GM21825 (cell line): ENCODE results near the gene NPPC.
"Not testable (repeated sequence)": the region's sequence is repeated elsewhere in the genome, so short reads cannot be mapped to it uniquely, and the experiment has no call there.

Experiments
- ATAC-seq: cut with Tn5 transposase; IDR thresholded peaks from one replicate; pipeline ENCODE4 v1.9.1; 2021; ENCODE audit warnings: mild to moderate bottlenecking, moderate library complexity; ENCODE audit not compliant: unreplicated experiment

NPPC gene

DNA sequence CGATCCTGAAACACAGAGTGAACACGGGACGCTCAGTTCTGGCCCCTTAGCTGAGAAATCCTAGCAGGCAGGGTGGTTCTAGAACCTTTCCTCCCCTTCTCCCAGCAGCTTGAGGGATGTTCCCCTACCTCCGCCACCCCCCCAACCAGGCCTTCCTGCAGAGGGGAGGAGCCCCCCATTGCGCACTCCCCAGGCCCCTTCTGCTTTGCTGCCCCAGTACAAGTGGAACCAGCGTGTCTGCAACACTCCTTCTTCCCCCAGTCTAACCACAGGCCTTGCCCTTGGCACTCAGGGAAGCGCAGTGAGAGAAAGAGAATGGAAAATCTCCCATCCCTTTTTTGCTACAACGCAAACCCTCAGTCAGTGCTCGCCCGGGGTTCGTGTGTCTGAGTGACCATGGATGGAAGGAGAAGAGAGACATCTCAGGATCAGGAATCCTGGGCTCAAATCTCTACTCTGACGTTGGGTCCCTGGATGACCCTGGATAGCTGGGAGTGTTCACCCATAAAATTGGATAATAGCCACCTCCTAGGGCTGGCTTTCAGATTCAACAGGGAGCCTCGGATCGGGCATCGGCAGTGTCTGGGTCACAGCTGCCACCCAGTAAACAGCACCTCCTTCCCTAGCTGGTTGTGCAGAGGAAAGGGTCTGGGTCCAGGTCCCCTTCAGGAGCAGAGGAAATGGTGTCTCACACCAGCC, 3.7 kb downstream of the NPPC start:
- ATAC-seq, result no peak

DNA sequence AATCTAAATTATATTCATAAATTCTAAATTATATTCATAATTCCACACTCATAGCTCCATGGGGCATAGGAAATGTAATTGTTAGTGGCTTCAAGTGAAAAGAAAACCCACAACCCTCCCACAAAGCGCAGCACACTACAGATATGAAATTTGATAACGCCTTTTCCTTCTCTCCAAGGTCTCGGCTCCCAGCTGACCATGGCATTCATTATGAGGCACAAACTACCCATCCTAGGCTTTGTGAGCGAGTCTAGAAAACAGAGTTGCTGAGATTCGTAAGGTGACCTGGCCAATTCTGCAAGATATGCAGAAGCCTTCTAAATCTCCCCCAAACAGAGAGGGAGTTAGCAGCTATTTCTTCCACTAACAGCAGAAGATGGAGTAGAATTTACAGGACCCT, 5.4 kb downstream of the NPPC start:
- ATAC-seq, result no peak

DNA sequence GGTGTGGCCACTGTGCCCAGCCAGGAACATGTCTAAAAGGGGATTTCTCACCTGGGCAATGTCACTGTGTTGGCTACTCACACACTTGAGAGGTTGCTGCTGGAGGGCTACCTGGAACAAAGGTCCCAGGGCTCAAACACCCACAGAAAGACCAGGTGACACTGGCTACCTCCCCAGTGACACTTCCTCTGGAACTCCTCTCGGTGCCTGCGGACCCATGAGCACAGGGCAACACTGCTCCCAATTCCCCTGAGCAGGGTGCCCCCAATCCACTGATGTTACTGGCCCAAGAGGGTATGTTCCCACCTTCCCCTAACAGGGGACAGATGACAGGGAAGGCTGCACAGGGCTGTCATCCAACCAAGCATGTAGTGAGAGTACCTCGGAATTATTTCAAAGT, 5.8 kb downstream of the NPPC start:
- no peak for ATAC-seq

DNA sequence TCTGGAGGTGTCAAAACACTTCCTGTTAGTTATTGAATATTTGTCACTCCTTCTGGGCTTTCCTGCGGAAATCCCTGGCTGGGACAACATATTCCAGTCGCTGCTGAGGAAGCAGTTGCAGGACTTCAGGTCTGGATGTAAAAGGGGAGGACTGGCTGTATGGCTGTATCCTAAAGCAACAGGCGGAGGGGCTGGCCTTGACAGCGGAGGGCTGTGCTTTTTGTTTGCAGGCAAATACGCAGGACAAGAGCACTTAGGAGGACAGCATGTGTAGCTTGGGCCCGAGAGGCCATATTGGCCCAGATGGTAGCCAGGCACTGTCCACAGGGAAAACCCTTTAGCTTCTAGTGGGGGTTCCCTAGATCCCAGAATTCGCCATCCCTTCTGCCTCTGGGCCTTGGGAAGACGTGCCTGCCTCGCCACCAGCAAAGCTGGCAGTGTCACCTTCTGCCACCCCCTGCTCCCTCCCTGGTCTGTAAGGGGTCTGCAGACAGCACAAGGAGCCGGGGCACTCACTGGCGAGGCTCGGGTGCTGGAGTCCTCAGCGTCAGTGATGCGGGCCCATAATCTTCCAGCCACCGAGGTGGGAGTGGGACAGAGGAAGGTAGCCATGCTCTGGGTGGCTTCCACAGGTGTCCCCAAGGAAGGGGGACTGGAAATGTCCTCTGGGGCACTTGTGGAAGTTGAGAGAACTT, 6.7 kb downstream of the NPPC start:
- no peak for ATAC-seq

DNA sequence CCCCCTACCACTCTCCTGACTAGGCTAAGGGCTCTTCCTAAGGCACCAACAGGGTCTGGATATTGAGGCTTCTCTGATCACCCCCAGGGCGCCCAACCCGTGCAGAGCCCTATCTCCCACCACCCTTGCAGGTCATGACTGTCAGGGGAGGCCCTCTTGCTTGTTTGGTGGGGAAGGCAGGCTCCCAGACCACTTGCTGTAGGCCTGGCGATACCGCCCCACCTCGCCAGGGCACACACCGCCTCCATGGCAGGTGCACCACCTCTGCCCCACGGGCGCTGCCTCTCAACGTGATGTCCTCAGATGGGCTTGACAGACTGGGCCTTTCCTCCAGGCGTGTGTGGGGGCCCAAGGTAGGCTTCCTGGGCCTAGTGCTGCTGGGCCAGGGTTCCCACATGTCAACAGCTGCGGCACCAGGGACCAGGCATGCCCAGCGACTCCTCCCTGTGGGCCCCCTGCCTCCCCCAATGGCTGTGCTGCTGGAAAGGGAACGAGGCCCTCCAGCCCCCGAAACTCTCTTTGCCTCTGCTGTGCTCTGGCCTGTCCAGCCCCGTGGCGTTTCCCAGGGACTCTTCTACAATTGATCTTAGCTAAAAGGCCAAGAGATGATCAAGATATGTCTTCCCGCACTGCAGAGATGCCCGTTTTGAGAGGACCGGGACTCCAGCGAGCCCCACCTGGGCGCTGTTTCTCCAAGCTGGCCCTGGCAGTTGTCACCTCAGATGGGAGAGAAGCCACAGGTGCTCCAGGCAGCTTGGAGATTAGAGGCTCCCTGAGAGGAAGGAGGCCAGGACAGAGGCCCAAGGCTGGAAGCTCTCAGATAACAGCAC, 7.5 kb downstream of the NPPC start:
- ATAC-seq, result no peak

DNA sequence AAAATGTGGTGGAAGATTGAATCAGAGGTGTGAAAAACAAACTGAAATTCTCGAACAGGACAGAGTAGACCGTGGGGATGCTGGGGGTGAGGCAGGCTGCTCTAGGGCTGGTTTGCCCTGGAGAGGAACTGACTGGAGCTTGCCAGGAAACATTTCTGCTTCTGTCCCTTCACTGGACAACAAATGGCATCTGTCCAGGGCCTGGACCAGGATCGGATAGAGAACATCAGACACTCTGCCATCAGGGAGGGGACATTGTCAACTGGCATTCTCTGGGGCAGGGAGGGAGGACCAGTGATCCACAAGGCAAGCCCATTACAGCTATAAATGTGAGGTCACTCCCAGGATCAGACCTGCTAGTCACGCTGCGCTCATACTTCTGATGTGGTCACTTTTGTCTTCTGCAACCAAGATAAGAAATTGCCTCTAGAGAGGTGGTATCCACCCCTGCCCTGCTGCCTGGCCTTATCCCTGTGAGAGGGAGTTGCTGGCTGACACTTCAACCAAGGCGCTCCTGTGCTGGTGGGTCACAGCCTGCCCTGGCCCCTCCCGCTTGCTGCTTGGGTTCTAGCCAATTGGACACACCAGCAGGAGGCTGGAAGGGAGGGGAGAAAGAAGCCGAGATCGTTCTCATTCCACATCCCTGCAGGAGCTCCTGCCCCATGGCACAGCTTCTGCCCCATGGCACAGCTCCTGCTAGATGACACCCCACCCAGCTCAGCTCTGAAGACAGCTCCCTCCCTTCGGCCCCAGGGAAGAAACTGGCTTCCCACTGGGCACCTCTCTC, 8.7 kb downstream of the NPPC start:
- no peak for ATAC-seq

DNA sequence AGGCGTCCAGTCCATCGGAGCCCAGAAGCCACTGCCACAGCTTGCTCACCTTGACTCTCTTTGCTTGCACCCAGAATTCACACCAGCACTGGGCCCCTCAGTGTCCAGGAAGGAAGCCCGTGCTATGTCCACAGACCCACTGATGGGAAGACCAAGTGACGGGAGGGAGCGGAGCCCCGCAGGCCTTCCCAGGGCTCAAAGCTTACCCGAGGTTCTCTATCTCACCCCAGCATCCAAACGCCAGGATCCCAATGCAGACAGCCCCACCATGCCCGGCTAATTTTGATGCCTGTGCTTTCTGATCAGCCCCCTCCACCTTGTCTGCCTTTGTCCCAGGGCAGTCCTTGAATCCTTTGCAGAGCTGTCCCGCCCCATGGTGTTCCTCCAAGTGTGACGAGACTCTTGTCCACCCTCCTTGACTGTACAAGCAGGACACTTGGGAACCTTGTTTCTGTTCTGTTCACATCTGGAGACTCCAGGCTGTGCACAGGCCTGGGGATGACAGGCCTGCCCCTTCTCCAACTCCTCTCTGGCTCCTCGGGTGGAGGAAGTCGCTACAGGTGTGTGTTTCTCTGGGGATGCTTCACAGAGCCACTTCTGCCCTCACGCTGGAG, 12.0 kb downstream of the NPPC start:
- no peak for ATAC-seq

DNA sequence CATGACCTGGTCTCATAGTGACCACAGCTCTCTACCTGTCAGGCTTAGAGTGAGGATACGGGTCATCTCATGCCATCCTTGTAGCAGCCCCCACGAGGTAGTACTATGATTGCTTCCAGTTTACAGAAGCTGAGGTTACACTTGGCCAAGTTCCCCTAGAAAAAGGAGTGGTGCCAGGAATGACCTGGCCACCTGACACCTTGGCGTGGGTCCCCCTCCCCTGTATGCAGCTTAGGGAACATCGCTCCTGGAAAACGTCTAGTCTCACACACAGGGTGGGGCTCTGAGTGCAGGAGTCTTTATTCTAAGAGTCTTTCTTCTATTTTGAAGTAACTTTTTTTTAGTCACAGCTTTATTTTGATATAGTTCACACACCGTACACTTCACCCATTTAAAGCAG, 14.8 kb downstream of the NPPC start:
- ATAC-seq, result no peak

DNA sequence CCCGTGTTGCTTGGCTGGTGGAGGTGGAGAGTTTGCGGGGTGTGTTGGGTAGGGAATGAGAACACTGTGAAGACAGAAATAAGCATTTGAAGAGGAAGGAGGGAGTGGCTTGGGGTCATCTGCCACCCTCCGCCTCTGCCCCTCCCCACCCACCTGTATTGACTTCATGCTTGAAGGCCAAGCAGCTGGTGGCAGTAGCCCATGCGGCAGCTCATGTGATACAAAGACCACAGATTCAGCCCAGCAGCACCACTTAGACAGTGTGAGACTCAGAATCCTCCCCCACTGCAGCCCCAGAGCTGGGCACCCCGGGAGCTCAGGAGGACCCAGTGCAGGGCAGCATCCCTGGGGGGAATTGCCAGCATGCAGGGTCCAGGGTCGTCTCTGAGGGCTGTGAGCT, 15.4 kb downstream of the NPPC start:
- ATAC-seq, result no peak

DNA sequence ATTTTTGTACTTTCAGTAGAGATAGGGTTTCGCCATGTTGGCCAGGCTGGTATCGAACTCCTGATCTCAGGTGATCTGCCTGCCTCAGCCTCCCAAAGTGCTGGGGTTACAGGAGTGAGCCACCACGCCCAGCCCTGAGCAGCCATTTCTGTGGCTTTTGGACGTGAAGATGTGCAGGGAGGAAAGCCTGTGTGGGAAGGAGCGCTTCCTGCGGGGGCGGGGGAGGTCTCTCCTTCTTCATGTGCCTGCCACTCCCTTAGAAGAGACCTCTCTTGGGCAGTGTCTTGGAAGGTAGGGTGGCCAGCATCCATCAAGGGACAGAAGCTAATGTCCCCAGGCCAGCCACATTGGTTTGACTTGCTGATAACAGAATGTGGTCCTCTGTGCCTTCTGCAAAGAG, 16.0 kb downstream of the NPPC start:
- not testable (repeated sequence) for ATAC-seq

DNA sequence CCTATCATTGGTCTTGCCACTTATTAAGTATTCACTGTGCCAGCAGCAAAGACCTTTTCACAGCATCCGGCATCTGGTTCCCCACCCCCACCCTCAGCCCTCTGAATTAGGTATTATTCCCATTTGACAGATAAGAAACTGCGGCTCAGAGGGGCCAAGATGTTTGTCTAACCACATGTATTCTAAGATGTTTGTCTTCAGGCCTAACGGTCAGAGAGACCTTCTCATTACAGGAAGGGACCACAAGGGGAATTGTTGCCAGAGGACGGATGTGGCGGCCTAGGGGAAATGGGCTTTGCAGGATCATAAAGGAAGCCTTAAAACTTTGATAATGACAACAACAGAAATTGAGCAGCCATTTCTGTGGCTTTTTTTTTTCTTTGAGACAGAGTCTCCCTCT, 16.6 kb downstream of the NPPC start:
- ATAC-seq, result no peak

DNA sequence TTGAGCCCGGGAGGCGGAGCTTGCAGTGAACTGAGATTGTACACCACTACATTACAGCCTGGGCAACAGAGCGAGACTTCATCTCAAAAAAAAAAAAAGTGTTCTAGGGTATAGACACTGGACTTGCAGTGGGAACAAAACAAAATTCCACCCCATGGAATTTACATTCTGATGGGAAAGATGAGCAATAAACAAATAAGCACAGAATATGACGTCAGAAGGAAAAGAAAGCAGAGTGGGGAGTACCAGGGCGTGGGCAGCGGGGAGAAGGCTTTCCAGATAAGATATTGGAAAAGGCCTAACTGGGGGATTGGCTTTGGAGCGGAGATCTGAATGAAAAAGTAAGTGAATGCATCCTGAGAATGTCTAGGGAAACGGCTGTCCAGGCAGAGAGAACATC, 17.6 kb downstream of the NPPC start:
- no peak for ATAC-seq

DNA sequence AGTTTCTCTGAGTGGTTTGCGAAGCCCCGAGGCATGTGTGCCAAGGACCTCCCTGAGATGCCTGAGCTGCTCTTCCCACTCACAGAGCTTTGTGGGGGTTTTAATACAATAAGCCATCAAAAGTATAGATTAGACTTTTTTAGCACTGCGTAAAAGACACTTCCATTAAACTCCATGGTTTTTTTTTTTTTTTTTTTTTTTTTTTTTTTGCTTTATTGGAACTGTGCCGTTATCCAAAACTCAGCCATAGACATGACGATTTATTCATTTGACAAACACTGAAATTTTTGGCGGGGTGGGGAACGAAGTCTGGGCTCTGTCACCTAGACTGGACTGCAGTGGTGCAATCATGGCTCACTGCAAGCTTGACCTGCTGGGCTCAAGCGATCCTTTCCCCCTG, 18.4 kb downstream of the NPPC start:
- ATAC-seq, result no peak

DNA sequence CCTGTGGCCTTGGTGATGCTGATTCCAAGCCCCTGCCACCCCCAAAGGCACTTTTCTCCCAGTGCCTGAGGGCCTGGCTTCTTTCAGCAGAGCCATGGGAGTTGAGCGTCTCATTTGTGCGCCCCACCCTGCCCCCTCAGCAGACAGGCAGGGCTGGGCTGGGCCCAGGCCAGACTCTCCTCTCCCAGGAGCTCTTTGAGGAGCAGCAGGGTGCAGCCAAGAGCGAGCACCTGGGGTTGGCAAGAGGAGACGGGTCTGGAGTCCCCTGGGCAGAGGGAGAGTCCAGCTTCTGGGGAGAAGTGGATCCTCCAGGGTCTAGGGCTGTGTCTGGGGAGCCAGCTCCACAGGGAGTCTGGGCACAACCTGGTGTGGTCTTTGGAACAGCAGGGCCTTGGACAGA, 21.2 kb downstream of the NPPC start:
- ATAC-seq, result no peak

DNA sequence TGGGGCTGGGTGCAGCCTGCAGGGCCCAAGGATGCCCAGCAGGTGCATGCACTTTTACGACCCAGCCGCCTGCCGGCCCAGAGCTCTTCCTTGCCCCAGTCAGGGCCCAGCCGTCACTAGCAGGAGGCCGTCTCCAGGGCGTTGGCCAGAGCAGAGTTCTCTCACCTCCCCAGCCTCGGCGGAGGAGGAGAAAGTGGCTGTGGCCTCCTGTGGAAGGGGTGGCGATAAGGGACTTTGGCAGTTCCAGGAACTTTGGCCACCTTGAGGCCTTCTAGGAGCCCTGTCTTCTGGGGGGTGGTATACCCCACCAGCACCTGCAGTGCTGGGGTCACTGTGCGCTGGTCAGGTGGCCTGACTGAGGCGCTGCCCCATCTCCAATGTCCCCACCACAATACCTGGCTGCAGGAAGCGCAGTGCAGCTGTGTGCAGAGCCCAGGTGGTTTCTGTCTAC, 22.0 kb downstream of the NPPC start:
- no peak for ATAC-seq

DNA sequence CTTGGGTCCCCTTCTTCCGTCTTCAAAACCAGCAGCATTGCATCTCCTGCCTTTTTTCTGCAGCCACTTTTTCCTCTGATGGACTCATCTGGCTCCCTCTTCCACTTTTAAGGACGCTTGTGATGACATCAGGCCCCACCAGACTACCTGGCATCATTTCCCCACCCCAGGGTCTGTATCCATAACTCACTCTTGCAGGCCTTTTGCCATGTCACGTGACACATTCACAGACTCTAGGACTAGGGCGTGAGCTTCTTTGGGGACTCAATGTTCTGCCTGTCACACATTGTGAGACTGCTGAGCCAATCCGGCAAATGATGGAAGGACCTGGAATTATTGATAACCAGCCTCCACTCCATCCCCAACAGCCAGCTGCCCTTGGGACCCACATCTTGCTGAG, 23.6 kb downstream of the NPPC start:
- ATAC-seq, result no peak

DNA sequence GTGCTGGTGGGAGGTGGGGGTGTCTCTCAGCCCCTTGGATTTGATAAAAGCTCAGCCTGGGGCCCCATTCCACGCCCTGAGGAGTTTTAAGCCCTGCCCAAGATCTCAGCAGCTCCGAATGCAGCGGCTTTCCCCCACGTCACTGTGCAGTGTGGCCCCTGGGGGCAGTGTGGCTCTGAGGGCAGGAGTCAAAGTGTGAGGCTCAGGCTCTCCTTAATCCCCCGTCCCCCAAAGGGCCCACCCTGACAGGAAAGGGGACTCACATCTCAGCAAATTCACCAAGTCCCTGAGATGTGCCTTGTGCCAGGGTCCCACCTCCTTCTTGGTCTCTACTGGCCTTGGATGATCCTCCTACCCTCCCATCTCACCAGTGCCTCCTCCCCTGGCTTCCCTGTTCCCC, 25.2 kb downstream of the NPPC start:
- ATAC-seq, result no peak

DNA sequence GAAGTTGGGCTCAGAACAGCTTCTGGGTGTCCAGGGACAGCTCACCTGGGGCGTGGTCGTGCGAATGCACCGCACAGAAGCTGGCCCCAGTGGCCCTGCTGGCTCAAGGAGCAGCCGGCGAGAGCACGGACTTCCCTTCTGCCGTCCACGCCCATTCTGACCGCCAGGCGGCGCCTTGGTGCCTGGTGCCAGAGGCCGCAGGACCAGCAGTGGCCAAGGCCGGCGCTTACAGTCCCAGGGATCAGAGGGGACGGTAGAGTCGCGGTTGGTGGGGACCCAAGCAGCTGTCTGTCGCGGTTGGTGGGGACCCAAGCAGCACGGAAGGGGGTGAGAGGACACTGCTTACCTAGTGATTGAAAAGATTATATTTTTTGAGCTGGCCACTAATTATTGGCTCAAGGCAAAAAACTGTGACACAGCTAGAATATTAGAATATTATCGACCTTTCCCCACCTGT, 25.7 kb downstream of the NPPC start:
- no peak for ATAC-seq

DNA sequence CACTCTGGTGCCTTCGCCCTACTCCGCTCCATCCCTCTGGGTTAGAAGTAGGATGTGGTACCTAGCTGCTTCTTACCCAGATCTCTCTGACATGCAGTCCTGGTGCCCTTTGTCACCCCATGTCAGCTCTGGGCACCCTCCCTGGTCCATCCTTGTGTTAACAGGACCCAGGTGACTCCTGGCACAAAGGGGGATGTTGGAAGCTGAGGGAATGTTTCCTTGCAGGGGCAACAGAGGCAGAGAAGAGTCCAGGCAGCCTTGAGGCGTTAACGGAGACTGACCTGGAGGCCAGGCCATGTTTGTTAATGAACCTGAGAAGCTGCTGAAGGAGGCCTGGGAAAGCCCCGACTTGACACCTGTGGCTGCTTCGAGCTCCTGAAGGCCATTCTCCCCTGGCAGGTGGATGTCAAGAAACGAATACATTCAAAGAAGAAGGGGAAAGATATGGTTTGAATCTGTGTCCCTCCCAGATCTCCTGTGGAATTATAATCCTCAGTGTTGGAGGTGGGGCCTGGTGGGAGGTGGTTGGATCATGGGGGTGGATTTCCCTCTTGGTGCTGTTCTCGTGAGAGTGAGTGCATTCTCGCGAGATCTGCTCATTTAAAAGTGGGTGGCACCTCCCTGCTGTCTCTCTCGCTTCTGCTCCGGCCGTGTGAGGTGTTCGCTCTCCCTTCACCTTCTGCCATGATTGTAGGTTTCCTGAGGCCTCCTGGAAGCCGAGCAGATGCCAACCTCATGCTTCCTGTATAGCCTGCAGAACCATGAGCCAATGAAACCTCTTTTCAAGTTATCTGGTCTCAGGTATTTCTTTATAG, 31.4 kb downstream of the NPPC start:
- no peak for ATAC-seq

DNA sequence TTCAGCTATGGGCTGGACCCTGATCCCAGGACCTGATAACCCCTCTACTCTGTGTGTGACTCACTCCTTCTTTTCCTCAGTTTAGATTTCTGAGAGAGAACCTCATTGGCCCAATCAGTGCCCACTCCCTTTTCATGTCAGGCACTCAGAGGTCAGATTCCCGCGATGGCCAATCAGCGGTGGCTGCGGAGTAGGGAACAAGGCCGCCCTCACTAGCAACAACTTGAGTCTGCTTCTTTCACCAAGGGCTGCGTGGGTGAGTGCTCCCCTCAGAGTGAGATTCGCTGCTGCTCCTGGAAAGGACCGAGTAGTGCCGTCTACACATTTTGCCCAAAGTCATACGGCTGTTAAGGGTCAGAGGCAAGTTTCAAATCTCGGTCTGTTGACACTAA, 34.7 kb downstream of the NPPC start:
- no peak for ATAC-seq
